Activated B cell treated with CpG ODN at 0.5 μM for 24 hours (primary cell): ENCODE data around the gene RHOF. TPM values are rescaled to one million over a fixed set of nuclear protein-coding genes. Genes with fewer than 3 reads are reported as not detected.

Experiments used
- ATAC-seq: fragments of 200-7000 bp; cut with Tn5 transposase; one replicate; pipeline ENCODE4 v1.10.0; 2021; ENCODE audit warnings: low read depth, mild to moderate bottlenecking, moderate library complexity
- CTCF ChIA-PET: fragments of 350-600 bp; sonication (Branson Sonifier 250); formaldehyde crosslinking; loops from one replicate; lab custom pipeline; 2021; ENCODE audit warnings: antibody characterized with exemption; lab: Charles Lee
- POLR2A ChIA-PET: fragments of 350-600 bp; sonication (Branson Sonifier 250); formaldehyde crosslinking; loops from one replicate; lab custom pipeline; 2021; ENCODE audit warnings: antibody characterized with exemption; lab: Charles Lee
- DNase-seq: peaks from one replicate; pipeline ENCODE4 v3.0.0; 2022
- H3K27ac Mint-ChIP-seq: one replicate; pipeline ENCODE4 v1.8.0; 2020; ENCODE audit warnings: mixed read lengths
- H3K27me3 Mint-ChIP-seq: one replicate; pipeline ENCODE4 v1.8.0; 2021; ENCODE audit warnings: mixed read lengths
- H3K36me3 Mint-ChIP-seq: one replicate; pipeline ENCODE4 v1.8.0; 2021; ENCODE audit warnings: low read depth, mixed read lengths
- H3K4me1 Mint-ChIP-seq: one replicate; pipeline ENCODE4 v1.8.0; 2021; ENCODE audit warnings: mixed read lengths
- H3K4me3 Mint-ChIP-seq: one replicate; pipeline ENCODE4 v1.8.0; 2020; ENCODE audit warnings: mild to moderate bottlenecking, mixed read lengths
- H3K9me3 Mint-ChIP-seq: one replicate; pipeline ENCODE4 v1.8.0; 2020; ENCODE audit warnings: mixed read lengths
- CTCF ChIP-seq: fragments of 200-600 bp; IDR thresholded peaks from one replicate; pipeline ENCODE4 v1.8.0; 2022; ENCODE audit warnings: antibody characterized with exemption, mild to moderate bottlenecking
- intact Hi-C: fragments of 100-400 bp; cut with micrococcal nuclease; formaldehyde crosslinking; loops from one replicate; pipeline ENCODE4 v1.15.1; 2024
- total RNA-seq: library from RNA; stranded (reverse); gene quantifications from 2 replicates; pipeline ENCODE4 v1.2.3, GENCODE V29; 2022

RHOF gene
- total RNA-seq, 1 donor from 2014 or later = 142 TPM

- H3K9me3 Mint-ChIP-seq = no peaks in the 10 kb centered on the region
- CTCF ChIA-PET = interaction anchor here (0.8 to 15.0 kb wide), 8 partner anchors 8 to 108 kb away, joined by 3 to 387 read pairs (median 4); partner anchors contain the start of gene RHOF
- peaks cover 69% of the 10 kb centered on the region for H3K4me1 Mint-ChIP-seq
- H3K27me3 Mint-ChIP-seq = no peaks in the 10 kb centered on the region
- TF ChIP-seq CTCF = no peak
- POLR2A ChIA-PET = interaction anchor here (0.5 to 33.0 kb wide), 10 partner anchors 21 to 554 kb away, joined by 3 to 1155 read pairs (median 3); partner anchors contain the start of genes PSMD9, RHOF, SETD1B and TMEM120B
- ATAC-seq (peak; percentile 56), DNase-seq (peak; percentile 35)
- H3K27ac Mint-ChIP-seq = peak overlapping the region; percentile 98
- H3K4me3 Mint-ChIP-seq = peak overlapping the region; percentile 84
- intact Hi-C loops = no loop called here
- H3K36me3 Mint-ChIP-seq = peaks cover 61% of the 10 kb centered on the region
These were observed 11.9 kb downstream of the RHOF start for GRCh38 chr12:121781484-121781997.

- Mint-ChIP-seq H3K27ac (peak overlapping the region; percentile 98), H3K27me3 (no peaks in the 10 kb centered on the region), H3K9me3 (no peaks in the 10 kb centered on the region), H3K4me1 (peaks cover 64% of the 10 kb centered on the region), H3K4me3 (no peak overlapping the region), H3K36me3 (peaks cover 53% of the 10 kb centered on the region)
- intact Hi-C loops = no loop called here
- ATAC-seq (no peak), DNase-seq (no peak)
- CTCF ChIA-PET = interaction anchor here (1.1 to 15.0 kb wide), 3 partner anchors 12 to 228 kb away, joined by 3 to 387 read pairs (median 27); partner anchors contain the start of gene RHOF
- TF ChIP-seq CTCF = no peak
- POLR2A ChIA-PET = interaction anchor here (0.5 to 33.0 kb wide), 3 partner anchors 22 to 1659 kb away, joined by 3 to 1155 read pairs (median 4); partner anchors contain the start of genes RHOF and SETD1B
These were observed 13.1 kb downstream of the RHOF start for GRCh38 chr12:121780429-121780828.

GRCh38 chr12:121779422-121779895 is 14.0 kb downstream of the RHOF start:
- DNase-seq = no peak
- CTCF ChIA-PET = interaction anchor here (15.0 kb wide), 1 partner anchor 13 kb away, joined by 387 read pairs; the partner anchor contains the start of gene RHOF
- Mint-ChIP-seq H3K36me3 (peaks cover 46% of the 10 kb centered on the region), H3K4me3 (no peak overlapping the region), H3K4me1 (peaks cover 56% of the 10 kb centered on the region), H3K9me3 (no peaks in the 10 kb centered on the region), H3K27ac (no peak overlapping the region), H3K27me3 (no peaks in the 10 kb centered on the region)
- POLR2A ChIA-PET = interaction anchor here (33.0 kb wide), 1 partner anchor 23 kb away, joined by 1155 read pairs; the partner anchor contains the start of genes RHOF and SETD1B
- no peak for ATAC-seq
- intact Hi-C loops = no loop called here
- TF ChIP-seq CTCF = no peak

- no peak for DNase-seq
- Mint-ChIP-seq H3K9me3 (no peaks in the 10 kb centered on the region), H3K4me3 (no peak overlapping the region), H3K36me3 (peaks cover 42% of the 10 kb centered on the region), H3K4me1 (peaks cover 49% of the 10 kb centered on the region), H3K27me3 (no peaks in the 10 kb centered on the region), H3K27ac (peak overlapping the region; percentile 50)
- ATAC-seq = no peak
- intact Hi-C loops = no loop called here
- ChIA-PET CTCF (interaction anchor here (15.0 kb wide), 1 partner anchor 14 kb away, joined by 387 read pairs; the partner anchor contains the start of gene RHOF), POLR2A (interaction anchor here (0.6 to 33.0 kb wide), 2 partner anchors 24 to 91 kb away, joined by 5 to 1155 read pairs; partner anchors contain the start of genes RHOF and SETD1B)
- TF ChIP-seq CTCF = no peak
These were observed 14.7 kb downstream of the RHOF start for GRCh38 chr12:121778567-121779421.
